Endothelial cell of umbilical vein (primary cell): ENCODE data around the gene CCR5AS.

Experiments
- BruUV-seq: library from RNA; stranded (reverse); fragments of 400-500 nt; replicated peaks from 2 replicates; lab custom pipeline; 2021; lab: Mats Ljungman, UMichigan
- CTCF ChIA-PET: fragments of 300-600, 350-600 bp; sonication (Branson Sonifier 250); formaldehyde crosslinking; loops from one replicate; lab custom pipeline; 2021; ENCODE audit warnings: antibody characterized with exemption, inconsistent platforms; lab: Charles Lee
- POLR2A ChIA-PET: fragments of 300-600, 350-600 bp; sonication (Branson Sonifier 250); formaldehyde crosslinking; loops from one replicate; lab custom pipeline; 2021; ENCODE audit warnings: antibody characterized with exemption, inconsistent platforms; lab: Charles Lee
- DNase-seq: peaks from one replicate; pipeline ENCODE4 v3.0.0-alpha.2; 2011; ENCODE audit warnings: low read depth, low spot score
- FAIRE-seq: peaks from 2 replicates; lab custom pipeline; 2011; peaks lifted over from hg19 to GRCh38; lab: Jason Lieb, UNC
- H2AFZ ChIP-seq: 2 replicates; pipeline ENCODE4 v1.6.0; 2012; ENCODE audit warnings: low read depth, low read length, control low read depth, inconsistent platforms
- H3K27ac ChIP-seq: 2 replicates; pipeline ENCODE4 v1.5.1; 2011; ENCODE audit warnings: low read depth, mild to moderate bottlenecking, control low read depth, low read length, moderate library complexity; ENCODE audit not compliant: insufficient read depth
- H3K27me3 ChIP-seq, 2 experiments: 2 replicates each; pipeline versions ENCODE4 v1.6.0 to v1.6.1; 2011; ENCODE audit warnings: low read length in 2 of 2, mixed read lengths in 1 of 2; ENCODE audit not compliant: control insufficient read depth in 2 of 2, insufficient read depth in 2 of 2
- H3K36me3 ChIP-seq, 2 experiments: 2 replicates in 1 of 2; 3 replicates in 1 of 2; pipeline ENCODE4 v1.5.1; 2011; ENCODE audit warnings: low read length in 2 of 2, mild to moderate bottlenecking in 1 of 2, moderate library complexity in 1 of 2; ENCODE audit not compliant: control insufficient read depth in 2 of 2, insufficient read depth in 2 of 2; ENCODE audit errors: extremely low read depth in 1 of 2
- H3K4me1 ChIP-seq: 3 replicates; pipeline ENCODE4 v1.5.1; 2011; ENCODE audit warnings: mild to moderate bottlenecking, low read length; ENCODE audit not compliant: control insufficient read depth, insufficient read depth; ENCODE audit errors: extremely low read depth
- H3K4me2 ChIP-seq: 2 replicates; pipeline ENCODE4 v1.6.1; 2011; ENCODE audit warnings: low read length, control low read depth, mixed read lengths; ENCODE audit not compliant: insufficient read depth
- H3K4me3 ChIP-seq, 3 experiments: fragments of 200-600 bp in 1 of 3; sonication (generic), shearing (Covaris generic) in 1 of 3; replicated peaks in 1 of 3; 2 replicates each; pipeline ENCODE4 v1.5.1; 2011 to 2016; ENCODE audit warnings: control low read depth in 3 of 3, low read length in 3 of 3, mild to moderate bottlenecking in 2 of 3, inconsistent platforms in 1 of 3, low read depth in 1 of 3, moderate library complexity in 1 of 3; ENCODE audit not compliant: insufficient read depth in 1 of 3
- H3K79me2 ChIP-seq: 2 replicates; pipeline ENCODE4 v1.6.0; 2012; ENCODE audit warnings: low read length, inconsistent platforms; ENCODE audit not compliant: control insufficient read depth, insufficient read depth
- H3K9ac ChIP-seq: replicated peaks from 2 replicates; pipeline ENCODE3; 2011; ENCODE audit warnings: low read length, control low read depth; ENCODE audit not compliant: insufficient read depth; ENCODE audit errors: extremely low read depth
- H3K9me1 ChIP-seq: replicated peaks from 3 replicates; pipeline ENCODE4 v1.6.0; 2011; ENCODE audit warnings: mild to moderate bottlenecking, low read length; ENCODE audit not compliant: control insufficient read depth, insufficient read depth; ENCODE audit errors: extremely low read depth
- H3K9me3 ChIP-seq: replicated peaks from 2 replicates; pipeline ENCODE4 v1.5.1; 2012; ENCODE audit warnings: low read length, inconsistent platforms; ENCODE audit not compliant: control insufficient read depth, insufficient read depth
- H4K20me1 ChIP-seq: replicated peaks from 2 replicates; pipeline ENCODE3; 2011; ENCODE audit warnings: mild to moderate bottlenecking, low read length; ENCODE audit not compliant: control insufficient read depth, insufficient read depth; ENCODE audit errors: extremely low read depth
- CTCF ChIP-seq, 2 donors: IDR thresholded peaks; 1 replicate in 1 of 2; 2 replicates in 1 of 2; pipeline ENCODE4 v1.5.1; 2011; ENCODE audit warnings: low read length in 2 of 2, mild to moderate bottlenecking in 2 of 2, moderate library complexity in 2 of 2, control low read depth in 1 of 2, inconsistent platforms in 1 of 2, low read depth in 1 of 2; ENCODE audit not compliant: insufficient read depth in 1 of 2; ENCODE audit errors: extremely low read depth in 1 of 2
- EZH2 ChIP-seq: IDR thresholded peaks from 2 replicates; pipeline ENCODE4 v1.6.1; 2012; ENCODE audit warnings: borderline replicate concordance, low read depth, mild to moderate bottlenecking, moderate library complexity, low read length, inconsistent platforms; ENCODE audit not compliant: severe bottlenecking
- FOS ChIP-seq: IDR thresholded peaks from 2 replicates; pipeline ENCODE4 v1.6.1; 2011; ENCODE audit warnings: mild to moderate bottlenecking, low read length, moderate library complexity, borderline replicate concordance; ENCODE audit not compliant: insufficient read depth
- GATA2 ChIP-seq: IDR thresholded peaks from 2 replicates; pipeline ENCODE4 v1.7.0; 2011; ENCODE audit warnings: low read depth, mild to moderate bottlenecking, moderate library complexity, mixed read lengths, low read length; ENCODE audit not compliant: insufficient read length, insufficient read depth
- JUN ChIP-seq: IDR thresholded peaks from 2 replicates; pipeline ENCODE4 v1.6.1; 2011; ENCODE audit warnings: borderline replicate concordance, low read depth; ENCODE audit not compliant: insufficient read length, insufficient read depth
- MAX ChIP-seq: IDR thresholded peaks from 2 replicates; pipeline ENCODE4 v1.6.1; 2011; ENCODE audit not compliant: insufficient read depth, insufficient read length
- MYC ChIP-seq: IDR thresholded peaks from one replicate; pipeline ENCODE4 v1.6.1; 2011; ENCODE audit warnings: mild to moderate bottlenecking, low read depth, low read length
- POLR2A ChIP-seq: IDR thresholded peaks from 2 replicates; pipeline ENCODE4 v1.6.1; 2012; ENCODE audit warnings: low read depth, mild to moderate bottlenecking, control low read depth, low read length
- POLR2AphosphoS5 ChIP-seq: IDR thresholded peaks from 2 replicates; pipeline ENCODE4 v1.6.1; 2012; ENCODE audit warnings: low read depth, mild to moderate bottlenecking, control low read depth, low read length, moderate library complexity; ENCODE audit not compliant: insufficient read depth
- dilution Hi-C: fragments of 300-500 bp; cut with MboI; formaldehyde crosslinking; loops from one replicate; pipeline ENCODE4 v1.15.0; 2019; ENCODE audit warnings: low sequenced_read_pairs; ENCODE audit not compliant: extremely low pct_ligation_motif_present
- intact Hi-C: fragments of 100-400 bp; cut with micrococcal nuclease; formaldehyde crosslinking; loops from one replicate; pipeline ENCODE4 v1.10.0; 2022

The CCR5AS gene

GRCh38 chr3:46422617-46423016, 15.8 kb upstream of the CCR5AS start:
- H3K4me1 ChIP-seq = no peaks in the 10 kb centered on the region
- POLR2A ChIA-PET = no interaction called here
- H3K36me3 ChIP-seq = no peaks in the 10 kb centered on the region
- H2AFZ ChIP-seq = no peak overlapping the region
- H3K27ac ChIP-seq = no peak overlapping the region
- H3K27me3 ChIP-seq = no peaks in the 10 kb centered on the region
- H3K4me3 ChIP-seq = no peak overlapping the region
- DNase-seq (no peak), FAIRE-seq (no peak)
- intact Hi-C loops = loop anchor here (10.0 kb wide), 1 partner anchor 208 kb away; no protein-coding TSS in a partner anchor
- no peaks in the 10 kb centered on the region for H3K79me2 ChIP-seq
- no peak overlapping the region for H3K9ac ChIP-seq
- H3K9me1 ChIP-seq = no peaks in the 10 kb centered on the region
- H3K9me3 ChIP-seq = no peaks in the 10 kb centered on the region
- CTCF ChIA-PET = no interaction called here
- H3K4me2 ChIP-seq = no peak overlapping the region
- TF ChIP-seq POLR2AphosphoS5 = no peak
- no peak for TF ChIP-seq JUN
- no peak for TF ChIP-seq POLR2A
- TF ChIP-seq GATA2 = no peak
- no peaks in the 10 kb centered on the region for H4K20me1 ChIP-seq
- BruUV-seq = no TSS peak
- dilution Hi-C loops = no loop called here

- H3K9me1 ChIP-seq = no peaks in the 10 kb centered on the region
- DNase-seq (no peak), FAIRE-seq (no peak)
- ChIA-PET CTCF (interaction anchor here (1.0 kb wide), 1 partner anchor 144 kb away, joined by 3 read pairs; no protein-coding TSS in a partner anchor), POLR2A (no interaction called here)
- H3K4me3 ChIP-seq = no peak overlapping the region
- BruUV-seq = no TSS peak
- dilution Hi-C loops (no loop called here), intact Hi-C loops (loop anchor here (10.0 kb wide), 1 partner anchor 206 kb away; no protein-coding TSS in a partner anchor)
- TF ChIP-seq MAX (no peak), POLR2A (no peak), POLR2AphosphoS5 (no peak), JUN (no peak), GATA2 (no peak), MYC (no peak), EZH2 (no peak), FOS (no peak), CTCF (IDR thresholded peaks at IDR 0.05; ENCODE audit: extremely low read depth in 1 of 2, insufficient read depth in 1 of 2, low read depth in 1 of 2, low read length in 2 of 2) (no peak)
- no peak overlapping the region for H2AFZ ChIP-seq
- no peaks in the 10 kb centered on the region for H3K27me3 ChIP-seq
- H4K20me1 ChIP-seq = no peaks in the 10 kb centered on the region
- no peaks in the 10 kb centered on the region for H3K4me1 ChIP-seq
- no peak overlapping the region for H3K27ac ChIP-seq
- H3K79me2 ChIP-seq = no peaks in the 10 kb centered on the region
- H3K9me3 ChIP-seq = no peaks in the 10 kb centered on the region
- H3K36me3 ChIP-seq = no peaks in the 10 kb centered on the region
- H3K4me2 ChIP-seq = no peak overlapping the region
- H3K9ac ChIP-seq = no peak overlapping the region
Measured at GRCh38 chr3:46420931-46421330, 14.1 kb upstream of the CCR5AS start.
